ENCODE measurements around the gene NEDD4L.

NEDD4L gene

GRCh38 chr18:58311390-58311789, 267.4 kb downstream of the NEDD4L start:
- no peaks in the 10 kb centered on the region for H3K36me3 ChIP-seq (replicated peaks)
- in situ Hi-C loops (cut with MboI; ENCODE audit: low sequenced_read_pairs) = no loop called here
- no peaks in the 10 kb centered on the region for H3K4me1 ChIP-seq
- H3K4me3 ChIP-seq = no peak overlapping the region
- H3K9me3 ChIP-seq = no peaks in the 10 kb centered on the region
- no peaks in the 10 kb centered on the region for H3K27me3 ChIP-seq (ENCODE audit: low read depth)
- no peak for DNase-seq (ENCODE audit: low spot score in 2 of 2)

GRCh38 chr18:58313491-58314032, 269.5 kb downstream of the NEDD4L start:
- no peak for DNase-seq (ENCODE audit: low spot score in 2 of 2)
- Histone ChIP-seq H3K36me3 (replicated peaks) (no peaks in the 10 kb centered on the region), H3K9me3 (no peaks in the 10 kb centered on the region), H3K4me3 (no peak overlapping the region), H3K4me1 (no peaks in the 10 kb centered on the region), H3K27me3 (ENCODE audit: low read depth) (no peaks in the 10 kb centered on the region)
- in situ Hi-C loops (cut with MboI; ENCODE audit: low sequenced_read_pairs) = no loop called here

GRCh38 chr18:58314284-58314683, 270.3 kb downstream of the NEDD4L start:
- Histone ChIP-seq H3K9me3 (no peaks in the 10 kb centered on the region), H3K36me3 (replicated peaks) (no peaks in the 10 kb centered on the region), H3K4me3 (no peak overlapping the region), H3K4me1 (no peaks in the 10 kb centered on the region), H3K27me3 (ENCODE audit: low read depth) (no peaks in the 10 kb centered on the region)
- in situ Hi-C loops (cut with MboI; ENCODE audit: low sequenced_read_pairs) = no loop called here
- no peak for DNase-seq (ENCODE audit: low spot score in 2 of 2)

- in situ Hi-C loops (cut with MboI; ENCODE audit: low sequenced_read_pairs) = no loop called here
- Histone ChIP-seq H3K4me1 (no peaks in the 10 kb centered on the region), H3K27me3 (ENCODE audit: low read depth) (no peaks in the 10 kb centered on the region), H3K36me3 (replicated peaks) (no peaks in the 10 kb centered on the region), H3K9me3 (no peaks in the 10 kb centered on the region), H3K4me3 (no peak overlapping the region)
- no peak for DNase-seq (ENCODE audit: low spot score in 2 of 2)
Measured at GRCh38 chr18:58315041-58315440, 271.0 kb downstream of the NEDD4L start.

GRCh38 chr18:58315739-58316215, 271.8 kb downstream of the NEDD4L start:
- Histone ChIP-seq H3K9me3 (no peaks in the 10 kb centered on the region), H3K4me3 (no peak overlapping the region), H3K4me1 (no peaks in the 10 kb centered on the region), H3K36me3 (replicated peaks) (no peaks in the 10 kb centered on the region), H3K27me3 (ENCODE audit: low read depth) (no peaks in the 10 kb centered on the region)
- in situ Hi-C loops (cut with MboI; ENCODE audit: low sequenced_read_pairs) = no loop called here
- no peak for DNase-seq (ENCODE audit: low spot score in 2 of 2)

GRCh38 chr18:58316396-58317342, 272.6 kb downstream of the NEDD4L start:
- DNase-seq (ENCODE audit: low spot score in 2 of 2) = no peak
- in situ Hi-C loops (cut with MboI; ENCODE audit: low sequenced_read_pairs) = no loop called here
- no peaks in the 10 kb centered on the region for H3K9me3 ChIP-seq
- no peak overlapping the region for H3K4me3 ChIP-seq
- no peaks in the 10 kb centered on the region for H3K27me3 ChIP-seq (ENCODE audit: low read depth)
- H3K36me3 ChIP-seq (replicated peaks) = no peaks in the 10 kb centered on the region
- no peaks in the 10 kb centered on the region for H3K4me1 ChIP-seq

GRCh38 chr18:58319719-58320118, 275.7 kb downstream of the NEDD4L start:
- Histone ChIP-seq H3K4me1 (no peaks in the 10 kb centered on the region), H3K36me3 (replicated peaks) (no peaks in the 10 kb centered on the region), H3K27me3 (ENCODE audit: low read depth) (no peaks in the 10 kb centered on the region), H3K4me3 (no peak overlapping the region), H3K9me3 (no peaks in the 10 kb centered on the region)
- no peak for DNase-seq (ENCODE audit: low spot score in 2 of 2)
- in situ Hi-C loops (cut with MboI; ENCODE audit: low sequenced_read_pairs) = no loop called here

- no peak for DNase-seq (ENCODE audit: low spot score in 2 of 2)
- Histone ChIP-seq H3K9me3 (no peaks in the 10 kb centered on the region), H3K27me3 (ENCODE audit: low read depth) (no peaks in the 10 kb centered on the region), H3K36me3 (replicated peaks) (no peaks in the 10 kb centered on the region), H3K4me3 (no peak overlapping the region), H3K4me1 (no peaks in the 10 kb centered on the region)
- in situ Hi-C loops (cut with MboI; ENCODE audit: low sequenced_read_pairs) = no loop called here
Measured at GRCh38 chr18:58320907-58321561, 277.0 kb downstream of the NEDD4L start.

- Histone ChIP-seq H3K36me3 (replicated peaks) (no peaks in the 10 kb centered on the region), H3K4me1 (no peaks in the 10 kb centered on the region), H3K4me3 (no peak overlapping the region), H3K27me3 (ENCODE audit: low read depth) (no peaks in the 10 kb centered on the region), H3K9me3 (no peaks in the 10 kb centered on the region)
- DNase-seq (ENCODE audit: low spot score in 2 of 2) = peak; percentile 50 to 56
- in situ Hi-C loops (cut with MboI; ENCODE audit: low sequenced_read_pairs) = no loop called here
Measured at GRCh38 chr18:58321986-58322385, 278.0 kb downstream of the NEDD4L start.

GRCh38 chr18:58322464-58322863, 278.4 kb downstream of the NEDD4L start:
- Histone ChIP-seq H3K27me3 (ENCODE audit: low read depth) (no peaks in the 10 kb centered on the region), H3K4me3 (no peak overlapping the region), H3K9me3 (no peaks in the 10 kb centered on the region), H3K36me3 (replicated peaks) (no peaks in the 10 kb centered on the region), H3K4me1 (no peaks in the 10 kb centered on the region)
- in situ Hi-C loops (cut with MboI; ENCODE audit: low sequenced_read_pairs) = no loop called here
- no peak for DNase-seq (ENCODE audit: low spot score in 2 of 2)

- Histone ChIP-seq H3K27me3 (ENCODE audit: low read depth) (no peaks in the 10 kb centered on the region), H3K4me1 (no peaks in the 10 kb centered on the region), H3K9me3 (no peaks in the 10 kb centered on the region), H3K4me3 (no peak overlapping the region), H3K36me3 (replicated peaks) (no peaks in the 10 kb centered on the region)
- in situ Hi-C loops (cut with MboI; ENCODE audit: low sequenced_read_pairs) = no loop called here
- DNase-seq (ENCODE audit: low spot score in 2 of 2) = no peak
Measured at GRCh38 chr18:58323866-58324762, 280.1 kb downstream of the NEDD4L start.

GRCh38 chr18:58324824-58325480, 280.9 kb downstream of the NEDD4L start:
- Histone ChIP-seq H3K36me3 (replicated peaks) (peaks cover under 1% of the 10 kb centered on the region; the same call in 1 of the 2 replicates), H3K9me3 (no peaks in the 10 kb centered on the region), H3K4me3 (no peak overlapping the region), H3K4me1 (no peaks in the 10 kb centered on the region), H3K27me3 (ENCODE audit: low read depth) (no peaks in the 10 kb centered on the region)
- no peak for DNase-seq (ENCODE audit: low spot score in 2 of 2)
- in situ Hi-C loops (cut with MboI; ENCODE audit: low sequenced_read_pairs) = no loop called here

- H3K4me3 ChIP-seq = no peak overlapping the region
- H3K9me3 ChIP-seq = no peaks in the 10 kb centered on the region
- in situ Hi-C loops (cut with MboI; ENCODE audit: low sequenced_read_pairs) = no loop called here
- no peak for DNase-seq (ENCODE audit: low spot score in 2 of 2)
- no peaks in the 10 kb centered on the region for H3K27me3 ChIP-seq (ENCODE audit: low read depth)
- H3K36me3 ChIP-seq (replicated peaks) = peaks cover 4% of the 10 kb centered on the region; the same call in 1 of the 2 replicates
- H3K4me1 ChIP-seq = no peaks in the 10 kb centered on the region
Measured at GRCh38 chr18:58325494-58325893, 281.5 kb downstream of the NEDD4L start.
